Activated T-cell treated with anti-CD3 and anti-CD28 coated beads, Interleukin-2, amount 50 U/mL, for 24 hours (primary cell): ENCODE measurements around the gene LYVE1.
A peak's percentile ranks its signal among the peaks of the same experiment; 100 is the strongest.

Experiments used
- DNase-seq: peaks from one replicate; pipeline ENCODE4 v3.0.0-alpha.2; 2020
- H3K27ac Mint-ChIP-seq: 2 replicates; pipeline ENCODE4 v1.8.0; 2020; ENCODE audit warnings: mild to moderate bottlenecking, mixed read lengths
- H3K27me3 Mint-ChIP-seq: 2 replicates; pipeline ENCODE4 v1.8.0; 2020; ENCODE audit warnings: mixed read lengths
- H3K36me3 Mint-ChIP-seq: 2 replicates; pipeline ENCODE4 v1.8.0; 2020; ENCODE audit warnings: low read depth, mixed read lengths
- H3K4me1 Mint-ChIP-seq: 2 replicates; pipeline ENCODE4 v1.8.0; 2020; ENCODE audit warnings: low read depth, mixed read lengths
- H3K4me3 Mint-ChIP-seq: 2 replicates; pipeline ENCODE4 v1.8.0; 2020; ENCODE audit warnings: mild to moderate bottlenecking, moderate library complexity, mixed read lengths
- H3K9me3 Mint-ChIP-seq: 2 replicates; pipeline ENCODE4 v1.8.0; 2020; ENCODE audit warnings: mixed read lengths

LYVE1 gene

DNA sequence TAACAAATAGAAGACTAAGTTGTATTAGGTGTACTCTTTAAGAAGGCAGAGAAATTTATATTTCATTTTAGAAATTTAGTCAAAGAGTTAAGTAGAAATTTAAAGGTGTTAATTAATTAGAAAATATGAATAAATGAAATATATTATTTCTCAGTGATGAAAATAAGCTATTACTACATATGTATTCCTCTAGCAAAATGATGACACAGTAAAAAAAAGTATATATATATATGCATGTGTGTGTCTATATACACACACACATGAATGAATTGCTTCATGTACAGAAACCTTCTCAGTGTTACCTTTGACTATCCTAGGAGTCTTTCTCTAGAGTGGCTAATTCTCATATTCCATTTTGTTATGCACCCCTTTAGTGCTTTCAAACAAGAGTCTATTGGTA, 35.1 kb downstream of the LYVE1 start:
- H3K4me3 Mint-ChIP-seq = no peak overlapping the region
- no peaks in the 10 kb centered on the region for H3K9me3 Mint-ChIP-seq
- H3K36me3 Mint-ChIP-seq = peaks cover 45% of the 10 kb centered on the region

DNA sequence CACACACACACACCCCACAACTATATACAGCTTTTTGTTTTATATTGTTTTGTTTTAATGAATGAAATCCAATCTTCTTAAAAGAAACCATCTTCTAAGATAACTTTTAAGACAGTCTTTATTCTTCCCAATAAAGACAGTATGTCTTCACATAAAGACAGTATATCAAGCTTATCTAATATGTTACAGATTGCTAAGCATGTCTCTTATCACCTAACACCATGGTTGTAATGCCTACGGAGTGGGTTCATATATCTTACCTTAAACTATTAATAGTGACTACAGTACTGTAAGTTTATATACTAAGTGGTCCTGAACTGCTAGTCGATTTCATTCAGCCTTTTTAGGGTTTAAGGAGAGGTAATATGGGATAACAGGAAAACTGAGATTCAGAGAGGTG, 35.9 kb downstream of the LYVE1 start:
- peaks cover 8% of the 10 kb centered on the region for H3K4me1 Mint-ChIP-seq
- no peaks in the 10 kb centered on the region for H3K27me3 Mint-ChIP-seq
- no peak overlapping the region for H3K4me3 Mint-ChIP-seq
- no peak for DNase-seq
- no peaks in the 10 kb centered on the region for H3K9me3 Mint-ChIP-seq
- H3K27ac Mint-ChIP-seq = no peak overlapping the region
- H3K36me3 Mint-ChIP-seq = peaks cover 49% of the 10 kb centered on the region

More for the DNA sequence above, 35.1 kb downstream of the LYVE1 start:
- DNase-seq = no peak
- Mint-ChIP-seq H3K27me3 (no peaks in the 10 kb centered on the region), H3K27ac (no peak overlapping the region), H3K4me1 (peaks cover 7% of the 10 kb centered on the region)

DNA sequence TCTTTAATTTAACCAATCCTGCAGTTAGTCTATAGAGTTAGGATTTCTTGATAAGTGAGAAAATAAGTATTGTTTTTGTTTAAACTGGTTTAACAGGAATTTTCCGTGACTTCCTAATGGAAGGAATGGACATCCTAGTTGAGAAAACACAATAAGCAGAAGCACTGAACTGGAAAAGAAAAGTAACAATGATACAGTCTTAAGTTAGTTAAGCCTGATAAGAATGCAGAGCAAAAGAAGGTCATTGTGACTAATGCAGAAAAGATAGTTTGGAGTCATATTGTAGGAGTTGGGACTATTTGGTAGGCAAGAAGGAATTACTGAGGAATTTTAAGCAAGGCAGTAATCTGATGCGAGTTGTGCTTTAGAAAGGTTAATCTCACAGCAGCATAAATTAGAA, 39.2 kb downstream of the LYVE1 start:
- Mint-ChIP-seq H3K27me3 (no peaks in the 10 kb centered on the region), H3K36me3 (peaks cover 76% of the 10 kb centered on the region), H3K4me1 (peaks cover 19% of the 10 kb centered on the region), H3K4me3 (no peak overlapping the region), H3K27ac (no peak overlapping the region), H3K9me3 (no peaks in the 10 kb centered on the region)
- no peak for DNase-seq

DNA sequence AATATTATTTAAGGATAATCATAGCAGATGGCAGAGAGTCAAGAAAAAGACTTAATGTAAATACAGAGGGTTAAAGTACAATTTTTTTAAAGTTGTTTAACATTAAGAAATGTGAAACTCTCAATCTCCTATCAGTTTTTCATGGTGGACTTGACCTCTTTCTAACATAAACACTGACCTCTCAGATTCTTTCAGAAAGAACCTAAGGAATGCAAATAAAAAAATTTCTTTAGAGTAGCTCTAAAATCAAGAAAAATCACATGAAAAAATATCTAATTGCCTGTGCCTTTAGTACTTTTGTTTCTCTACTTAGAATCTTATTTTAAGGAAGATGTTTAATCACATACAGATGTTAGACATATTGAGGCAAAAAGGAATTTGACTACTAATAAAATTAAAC, 40.3 kb downstream of the LYVE1 start:
- no peaks in the 10 kb centered on the region for H3K27me3 Mint-ChIP-seq
- H3K4me3 Mint-ChIP-seq = no peak overlapping the region
- H3K4me1 Mint-ChIP-seq = peaks cover 19% of the 10 kb centered on the region
- DNase-seq = no peak
- H3K9me3 Mint-ChIP-seq = no peaks in the 10 kb centered on the region
- no peak overlapping the region for H3K27ac Mint-ChIP-seq
- peaks cover 79% of the 10 kb centered on the region for H3K36me3 Mint-ChIP-seq

DNA sequence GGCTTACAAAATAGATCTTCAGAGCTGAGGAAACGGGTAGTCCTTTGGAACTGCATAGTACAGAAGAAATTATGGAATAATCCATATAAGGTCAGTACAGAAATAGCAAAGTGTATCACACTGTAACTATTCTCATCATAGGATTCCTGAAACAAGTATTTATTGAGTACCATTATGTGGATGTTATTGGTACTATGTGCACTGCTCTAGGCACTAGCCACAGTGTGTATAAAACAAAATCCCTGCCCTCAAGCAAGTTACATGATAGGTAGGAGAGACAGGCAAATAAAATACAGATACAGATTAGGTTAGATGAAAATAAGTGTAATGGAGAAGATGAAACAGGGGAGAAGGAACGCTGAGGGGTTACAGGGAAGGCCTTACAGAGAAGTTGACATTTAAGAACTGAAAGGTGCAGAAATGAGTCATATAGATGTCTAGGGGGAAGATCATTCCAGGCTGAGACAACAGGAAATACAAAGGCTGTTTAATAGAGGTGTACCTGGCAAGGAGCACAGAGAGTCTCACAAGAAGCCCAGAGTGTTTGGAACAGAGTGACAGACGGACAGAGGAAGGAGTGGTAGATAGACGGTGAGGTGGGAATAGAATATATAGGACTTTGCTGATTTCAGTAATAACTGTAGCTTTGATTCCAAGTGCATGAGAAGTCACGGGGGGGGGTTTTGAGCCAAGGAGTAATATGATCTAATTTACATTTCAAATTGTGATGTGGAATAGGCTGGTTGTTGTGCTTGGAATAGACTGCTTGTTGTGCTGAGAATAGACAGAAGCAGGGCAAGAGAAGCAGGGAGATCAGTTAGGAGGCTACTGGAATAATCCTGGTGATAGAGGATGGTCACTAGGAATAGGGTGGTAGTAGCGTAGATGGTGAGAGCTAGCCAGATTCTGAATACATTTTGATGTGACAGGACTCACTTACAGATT, 41.2 kb downstream of the LYVE1 start:
- Mint-ChIP-seq H3K4me3 (peak overlapping the region; percentile 11), H3K9me3 (no peaks in the 10 kb centered on the region), H3K36me3 (peaks cover 74% of the 10 kb centered on the region), H3K27ac (peak overlapping the region; percentile 60), H3K4me1 (peaks cover 19% of the 10 kb centered on the region), H3K27me3 (no peaks in the 10 kb centered on the region)
- DNase-seq = no peak

DNA sequence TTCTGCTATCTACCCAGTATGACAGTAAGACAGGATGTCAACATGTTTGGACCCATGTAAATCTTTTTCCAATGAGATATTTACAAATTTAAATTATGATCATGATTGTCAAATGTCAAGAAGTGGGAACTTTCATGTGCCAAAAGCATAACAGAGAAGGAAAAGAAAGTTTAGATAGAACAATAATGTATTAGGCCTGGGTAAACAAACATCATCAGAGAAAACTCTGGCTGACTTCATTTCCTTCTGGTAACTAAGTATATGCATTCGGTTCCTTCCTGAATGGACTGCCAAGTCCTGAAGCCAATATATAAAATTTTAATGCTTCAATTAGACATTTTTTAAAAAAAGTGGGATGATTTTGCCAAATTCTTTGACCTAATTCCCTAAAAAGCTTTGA, 44.0 kb downstream of the LYVE1 start:
- Mint-ChIP-seq H3K4me1 (peaks cover 19% of the 10 kb centered on the region), H3K36me3 (peaks cover 69% of the 10 kb centered on the region)

DNA sequence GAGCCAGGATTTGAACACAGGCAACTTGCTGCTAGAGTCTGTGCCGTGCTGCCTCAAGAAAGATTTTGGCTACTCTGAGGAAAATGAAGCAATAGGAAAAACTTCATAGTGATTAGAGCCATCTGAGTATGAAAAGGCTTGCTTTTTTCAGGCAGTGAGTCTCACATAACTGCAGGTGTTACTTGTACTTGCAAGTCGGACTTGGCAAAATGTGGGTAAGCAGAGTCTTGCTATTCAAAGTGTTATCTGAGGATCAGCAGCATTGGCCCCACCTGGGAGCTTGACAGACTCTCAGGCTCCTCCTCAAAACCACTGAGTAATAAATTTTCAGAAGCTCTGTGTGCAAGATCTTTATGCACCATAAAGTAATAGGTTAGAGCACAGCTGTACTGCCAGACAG, 45.5 kb downstream of the LYVE1 start:
- DNase-seq = no peak
- H3K27ac Mint-ChIP-seq = no peak overlapping the region
- no peaks in the 10 kb centered on the region for H3K9me3 Mint-ChIP-seq
- no peak overlapping the region for H3K4me3 Mint-ChIP-seq
- no peaks in the 10 kb centered on the region for H3K27me3 Mint-ChIP-seq
- H3K36me3 Mint-ChIP-seq = peaks cover 66% of the 10 kb centered on the region
- peaks cover 19% of the 10 kb centered on the region for H3K4me1 Mint-ChIP-seq

More for the DNA sequence above, 44.0 kb downstream of the LYVE1 start:
- Mint-ChIP-seq H3K9me3 (no peaks in the 10 kb centered on the region), H3K27ac (no peak overlapping the region), H3K4me3 (no peak overlapping the region), H3K27me3 (no peaks in the 10 kb centered on the region)
- DNase-seq = no peak

DNA sequence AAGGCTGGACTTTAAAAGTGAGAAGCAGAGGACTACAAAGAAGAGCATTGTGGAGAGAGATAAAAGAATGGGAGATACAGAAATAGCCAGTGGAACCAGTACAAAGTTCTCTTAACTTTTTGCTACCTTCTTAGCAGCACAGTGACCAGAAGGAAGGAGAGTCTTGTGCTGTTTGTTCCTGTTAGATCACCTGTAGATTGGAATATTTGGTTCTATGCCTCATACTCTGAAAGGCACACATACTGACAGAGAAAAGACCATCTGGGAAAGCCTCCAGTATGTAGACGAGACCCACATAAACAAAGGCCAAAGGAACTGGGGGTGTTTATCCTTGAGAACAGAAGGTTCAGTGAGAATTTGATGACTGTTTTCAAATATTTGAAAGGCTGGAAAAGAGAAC, 46.2 kb downstream of the LYVE1 start:
- H3K4me1 Mint-ChIP-seq = peaks cover 14% of the 10 kb centered on the region
- H3K27me3 Mint-ChIP-seq = no peaks in the 10 kb centered on the region
- DNase-seq = no peak
- H3K27ac Mint-ChIP-seq = no peak overlapping the region
- no peak overlapping the region for H3K4me3 Mint-ChIP-seq
- H3K9me3 Mint-ChIP-seq = no peaks in the 10 kb centered on the region
- H3K36me3 Mint-ChIP-seq = peaks cover 67% of the 10 kb centered on the region

DNA sequence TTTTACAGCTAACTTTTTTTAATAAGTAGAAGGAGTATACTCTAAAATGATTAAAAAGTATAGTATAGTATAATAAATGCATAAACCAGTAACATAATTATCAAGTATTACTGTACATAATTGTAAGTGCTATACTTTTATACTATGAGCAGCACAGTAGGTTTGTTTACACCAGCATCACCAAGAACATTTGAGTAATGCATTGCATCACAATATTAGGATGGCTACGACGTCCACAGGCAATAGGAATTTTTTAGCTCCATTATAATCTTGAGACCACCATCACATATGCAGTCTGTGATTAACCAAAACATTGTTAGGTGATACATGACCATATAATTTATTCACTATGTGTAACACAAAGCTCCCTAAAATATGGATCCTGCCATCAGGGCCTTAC, 47.9 kb downstream of the LYVE1 start:
- H3K27me3 Mint-ChIP-seq = no peaks in the 10 kb centered on the region
- H3K27ac Mint-ChIP-seq = no peak overlapping the region
- no peak overlapping the region for H3K4me3 Mint-ChIP-seq
- no peaks in the 10 kb centered on the region for H3K4me1 Mint-ChIP-seq
- no peak for DNase-seq
- H3K36me3 Mint-ChIP-seq = peaks cover 65% of the 10 kb centered on the region
- no peaks in the 10 kb centered on the region for H3K9me3 Mint-ChIP-seq

DNA sequence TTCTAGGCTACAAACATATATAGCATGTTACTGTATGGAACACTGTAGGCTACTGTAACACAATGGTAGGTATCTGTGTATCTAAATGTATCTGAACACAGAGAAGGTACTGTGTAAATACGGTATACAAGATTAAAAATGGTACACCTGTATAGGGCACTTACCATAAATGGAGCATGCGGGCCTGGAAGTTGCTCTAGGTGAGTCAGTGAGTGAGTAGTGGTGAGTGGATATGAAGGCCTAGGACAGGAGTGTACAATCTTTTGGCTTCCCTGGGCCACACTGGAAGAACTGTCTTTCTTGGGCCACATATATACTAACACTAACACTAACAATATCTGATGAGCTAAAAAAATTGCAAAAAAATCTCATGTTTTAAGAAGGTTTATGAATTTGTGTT, 48.8 kb downstream of the LYVE1 start:
- Mint-ChIP-seq H3K36me3 (peaks cover 64% of the 10 kb centered on the region), H3K4me3 (no peak overlapping the region), H3K9me3 (no peaks in the 10 kb centered on the region)

DNA sequence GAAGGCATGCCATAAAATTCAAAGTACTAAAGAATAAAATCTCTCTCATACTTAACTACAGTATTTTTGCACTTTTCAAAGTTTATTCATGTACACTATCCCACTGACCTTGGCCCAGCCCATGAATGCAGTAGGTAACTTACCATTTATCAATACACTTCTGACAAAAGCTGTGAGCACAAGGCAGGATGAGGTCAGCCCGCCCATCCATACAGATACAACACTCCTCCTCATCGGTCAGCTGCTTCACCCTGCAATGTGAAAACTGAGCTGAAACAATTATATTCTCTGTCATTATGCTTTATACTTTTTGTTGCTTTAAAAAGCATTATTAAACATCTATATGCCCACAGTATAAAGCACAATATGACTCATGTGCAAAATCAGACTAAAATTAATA, 49.6 kb downstream of the LYVE1 start:
- Mint-ChIP-seq H3K4me1 (no peaks in the 10 kb centered on the region), H3K4me3 (no peak overlapping the region), H3K9me3 (no peaks in the 10 kb centered on the region), H3K27ac (no peak overlapping the region), H3K27me3 (no peaks in the 10 kb centered on the region), H3K36me3 (peaks cover 66% of the 10 kb centered on the region)
- no peak for DNase-seq

More for the DNA sequence above, 48.8 kb downstream of the LYVE1 start:
- Mint-ChIP-seq H3K4me1 (no peaks in the 10 kb centered on the region), H3K27ac (peak overlapping the region; percentile 37), H3K27me3 (no peaks in the 10 kb centered on the region)
- no peak for DNase-seq

DNA sequence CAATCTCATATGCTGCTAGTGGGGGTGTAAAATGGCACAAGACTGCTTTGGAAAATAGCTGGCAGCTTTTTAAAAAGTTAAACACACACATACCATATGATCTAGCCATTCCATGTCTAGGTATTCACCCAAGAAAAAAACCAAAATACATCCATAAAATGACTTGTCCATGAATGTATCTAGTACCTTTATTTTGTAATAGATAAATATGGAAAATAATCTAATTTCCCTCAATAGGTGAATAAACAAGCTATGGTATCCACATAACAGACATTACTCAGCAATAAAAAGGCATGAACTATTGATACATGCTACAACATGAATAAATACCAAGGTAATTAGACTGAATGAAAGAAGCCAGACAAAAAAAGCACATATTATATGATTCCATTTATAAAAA, 50.3 kb downstream of the LYVE1 start:
- H3K4me1 Mint-ChIP-seq = peaks cover under 1% of the 10 kb centered on the region
- no peaks in the 10 kb centered on the region for H3K27me3 Mint-ChIP-seq
- no peak for DNase-seq
- H3K4me3 Mint-ChIP-seq = no peak overlapping the region
- H3K27ac Mint-ChIP-seq = no peak overlapping the region
- no peaks in the 10 kb centered on the region for H3K9me3 Mint-ChIP-seq
- peaks cover 61% of the 10 kb centered on the region for H3K36me3 Mint-ChIP-seq

DNA sequence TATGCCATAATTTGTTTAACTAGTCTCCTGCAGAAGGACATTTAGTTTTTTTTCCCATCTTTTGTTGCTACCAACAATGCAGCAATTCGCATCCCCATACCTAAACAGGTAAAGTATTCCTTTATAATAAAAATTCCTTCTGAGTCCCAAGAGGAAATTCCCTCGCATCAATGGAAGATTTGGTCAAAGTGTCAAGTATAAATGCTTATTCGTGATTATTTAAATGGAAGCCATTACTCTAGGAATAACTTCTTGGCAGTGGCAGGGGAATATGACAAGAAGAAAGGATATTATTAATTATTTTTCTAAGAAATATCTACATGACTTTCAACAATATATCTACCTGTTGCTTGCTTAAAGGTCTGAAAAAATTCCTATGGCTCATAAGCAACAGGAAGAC, 53.0 kb downstream of the LYVE1 start:
- Mint-ChIP-seq H3K9me3 (no peaks in the 10 kb centered on the region), H3K4me3 (no peak overlapping the region), H3K4me1 (peaks cover 4% of the 10 kb centered on the region), H3K27ac (peak overlapping the region; percentile 11), H3K36me3 (peaks cover 57% of the 10 kb centered on the region), H3K27me3 (no peaks in the 10 kb centered on the region)
- DNase-seq = no peak

DNA sequence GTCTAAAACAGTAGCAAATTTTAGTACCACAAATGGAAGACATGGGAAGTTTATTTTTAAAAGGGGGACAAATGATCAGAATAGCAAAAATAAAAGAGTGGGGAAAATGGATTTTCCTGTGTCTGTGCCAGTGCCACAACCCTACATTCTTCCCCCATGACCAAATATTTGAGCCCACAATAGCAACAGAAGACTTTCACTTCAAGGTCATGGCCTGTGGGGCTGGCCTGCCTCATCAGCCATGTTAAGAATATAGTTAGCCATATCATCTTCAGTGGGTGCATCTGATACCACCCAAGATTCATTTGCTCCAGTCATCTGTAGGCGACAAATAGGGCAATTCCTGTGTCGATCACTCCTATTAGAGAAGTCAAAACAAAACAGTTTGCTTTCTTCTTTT, 53.8 kb downstream of the LYVE1 start:
- Mint-ChIP-seq H3K9me3 (no peaks in the 10 kb centered on the region), H3K4me3 (no peak overlapping the region), H3K27ac (no peak overlapping the region), H3K27me3 (no peaks in the 10 kb centered on the region), H3K4me1 (peaks cover 4% of the 10 kb centered on the region), H3K36me3 (peaks cover 55% of the 10 kb centered on the region)
- no peak for DNase-seq

DNA sequence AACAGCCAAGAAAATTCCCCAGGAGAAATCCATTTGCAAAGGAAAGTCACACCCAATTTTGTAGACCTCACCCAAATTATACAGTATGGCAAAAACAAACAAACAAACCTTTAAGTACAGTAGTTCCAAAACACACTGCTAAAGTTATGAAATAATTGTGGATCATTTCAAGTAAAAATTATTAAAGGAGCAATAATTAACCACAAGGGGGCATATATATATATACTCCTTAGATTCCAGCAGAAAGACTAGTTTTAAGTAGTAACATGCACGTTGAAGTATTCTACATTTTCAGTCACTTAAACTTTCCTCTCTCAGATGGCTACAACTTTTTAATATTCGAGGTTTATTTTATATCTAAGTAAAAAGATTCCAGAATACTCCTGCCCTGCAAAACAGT, 54.3 kb downstream of the LYVE1 start:
- DNase-seq = no peak
- H3K36me3 Mint-ChIP-seq = peaks cover 50% of the 10 kb centered on the region
- no peaks in the 10 kb centered on the region for H3K9me3 Mint-ChIP-seq
- peaks cover 4% of the 10 kb centered on the region for H3K4me1 Mint-ChIP-seq
- H3K27ac Mint-ChIP-seq = no peak overlapping the region
- no peaks in the 10 kb centered on the region for H3K27me3 Mint-ChIP-seq
- H3K4me3 Mint-ChIP-seq = no peak overlapping the region
